ENCODE data around the gene CHKA.
"Not testable (repeated sequence)": the region's sequence is repeated elsewhere in the genome, so short reads cannot be mapped to it uniquely, and the experiment has no call there.

The CHKA gene

GRCh38 chr11:68115285-68115684, 5.9 kb downstream of the CHKA start:
- DNase-seq: no peak

- no peak for DNase-seq
Observed at GRCh38 chr11:68113986-68114385, 7.2 kb downstream of the CHKA start.

DNA sequence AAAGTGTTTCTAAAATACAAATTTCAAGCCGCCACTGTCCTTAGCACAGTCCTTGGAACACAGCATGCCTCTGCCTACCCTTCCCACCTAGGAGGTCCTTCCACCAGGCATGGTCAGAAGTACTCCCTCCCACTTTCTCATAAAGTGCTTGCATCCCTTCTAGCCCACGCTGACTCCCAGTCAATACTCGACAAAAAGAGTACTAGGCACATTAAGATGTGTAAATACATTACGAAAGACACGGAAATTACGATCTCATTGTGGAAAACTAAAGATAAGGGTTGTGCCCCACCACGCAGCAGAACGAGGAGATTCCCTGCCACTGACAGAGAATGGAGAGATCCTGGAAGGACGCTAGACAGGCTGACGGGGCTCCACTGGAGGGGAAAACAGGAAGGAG, 13.5 kb downstream of the CHKA start:
- no peak for DNase-seq

DNA sequence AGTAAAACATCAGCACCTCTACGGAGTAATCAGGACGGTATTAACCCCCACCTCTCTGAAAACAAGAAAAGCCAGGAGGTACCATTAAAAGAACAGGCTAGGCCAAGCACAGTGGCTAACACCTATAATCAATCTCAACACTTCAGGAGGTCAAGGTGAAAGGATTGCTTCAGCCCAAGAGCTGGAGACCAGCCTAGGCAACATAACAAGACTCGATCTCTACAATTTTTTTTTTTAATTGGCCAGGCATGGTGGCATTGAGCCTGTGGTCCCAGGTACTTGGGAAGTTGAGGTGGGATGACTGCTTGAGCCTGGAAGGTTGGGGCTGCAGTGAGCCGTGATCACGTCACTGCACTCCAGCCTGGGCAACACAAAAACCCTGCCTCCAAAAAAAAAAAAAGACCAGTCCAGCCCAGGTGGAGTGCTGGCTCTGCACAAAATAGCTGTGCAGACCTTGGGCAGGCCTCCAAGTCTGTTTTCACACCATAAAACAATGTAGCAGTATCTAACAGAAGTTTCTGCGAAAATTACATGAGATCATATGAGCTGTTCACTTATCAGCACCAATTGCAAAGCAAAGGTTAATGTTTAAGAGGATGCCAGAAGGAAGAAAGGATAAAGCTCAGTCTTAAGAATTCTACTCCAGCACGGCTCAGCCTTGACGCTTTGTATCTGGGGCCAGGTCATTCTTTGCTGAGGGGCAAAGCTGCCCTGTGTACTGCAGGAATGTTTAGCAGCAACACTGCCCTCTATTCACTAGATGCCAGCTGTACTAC, 14.8 kb downstream of the CHKA start:
- DNase-seq: peak in 1 of 14 donors; percentile 42

- no peak for DNase-seq
Observed at GRCh38 chr11:68099474-68100405, 21.4 kb downstream of the CHKA start.

GRCh38 chr11:68099057-68099456, 22.1 kb downstream of the CHKA start:
- DNase-seq: no peak

DNA sequence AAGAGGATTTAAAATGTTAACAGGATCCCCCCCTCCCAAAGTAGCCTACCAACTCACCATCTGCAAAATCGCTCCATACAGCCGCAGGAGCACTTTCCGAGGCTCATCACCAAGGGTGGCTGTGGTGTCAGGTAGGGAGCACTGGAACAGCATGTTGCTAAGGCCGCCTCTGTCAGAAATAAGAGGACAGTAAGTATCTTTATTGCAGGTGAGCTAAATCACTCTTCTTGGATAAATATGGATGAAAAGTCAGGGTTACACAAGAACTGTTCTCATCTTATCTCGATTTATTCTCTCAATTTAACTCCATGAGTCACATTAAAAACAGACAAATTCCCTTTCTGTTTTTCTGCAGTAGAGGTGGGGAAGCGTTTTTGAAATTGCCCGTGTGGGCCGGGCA, 24.2 kb downstream of the CHKA start:
- DNase-seq: no peak

DNA sequence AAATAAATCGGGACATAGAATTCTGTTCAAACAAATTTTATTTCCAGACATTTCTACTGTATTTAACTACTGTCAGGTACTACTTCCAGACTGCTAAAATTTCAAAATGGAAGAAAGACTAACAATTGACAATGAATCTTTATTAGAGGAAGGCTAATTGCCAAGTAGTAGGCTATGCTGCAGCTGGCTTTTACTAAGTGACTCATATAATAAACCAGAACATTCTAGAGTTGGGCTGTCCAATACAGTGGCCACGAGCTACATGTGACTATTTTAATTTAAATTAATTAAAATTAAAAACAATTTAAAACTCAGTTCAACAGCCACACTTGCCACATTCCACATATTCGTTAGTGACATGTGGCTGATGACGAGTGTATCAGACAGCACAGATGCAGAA, 27.6 kb downstream of the CHKA start:
- no peak for DNase-seq

GRCh38 chr11:68092946-68093345, 28.2 kb downstream of the CHKA start:
- not testable (repeated sequence) for DNase-seq

DNA sequence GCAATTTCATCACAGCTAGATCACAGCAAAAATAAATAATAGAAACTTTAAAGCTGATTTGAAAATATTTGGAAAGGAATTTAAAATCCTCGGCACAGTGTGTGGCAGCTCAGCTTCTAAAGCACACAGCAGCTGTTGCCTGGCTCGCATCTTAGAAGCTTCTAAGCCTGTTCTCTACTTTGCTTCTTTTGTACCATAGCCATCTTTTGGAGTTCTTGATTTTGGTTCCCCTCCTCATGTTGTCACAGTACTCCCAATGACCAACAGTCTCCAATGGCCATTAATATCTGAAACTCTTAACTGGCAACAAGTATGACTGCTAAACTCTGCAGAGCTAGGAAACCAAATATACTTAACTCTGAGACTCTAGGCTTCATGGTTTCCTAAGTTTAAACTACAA, 28.8 kb downstream of the CHKA start:
- DNase-seq: no peak

DNA sequence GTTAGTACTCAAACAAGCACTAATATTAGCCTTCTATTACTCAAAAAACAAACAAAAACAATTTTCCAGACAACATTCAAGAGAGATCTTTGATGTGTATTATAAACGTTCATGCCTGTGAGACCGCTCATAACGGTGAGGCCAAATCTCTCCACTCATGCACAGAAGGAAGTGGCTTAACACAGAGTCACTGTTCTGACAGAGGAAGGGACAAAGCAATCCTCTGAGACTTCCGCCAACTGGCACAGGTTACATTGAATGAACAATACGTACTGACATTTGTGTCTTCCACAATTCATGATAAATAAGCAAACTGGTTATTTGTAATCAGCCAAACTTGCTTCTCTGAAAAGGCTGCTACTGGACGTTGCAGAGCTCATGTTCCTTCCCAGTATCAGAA, 30.5 kb downstream of the CHKA start:
- DNase-seq: peak in 10 of 14 donors; percentile 4 to 69 (median 36)

DNA sequence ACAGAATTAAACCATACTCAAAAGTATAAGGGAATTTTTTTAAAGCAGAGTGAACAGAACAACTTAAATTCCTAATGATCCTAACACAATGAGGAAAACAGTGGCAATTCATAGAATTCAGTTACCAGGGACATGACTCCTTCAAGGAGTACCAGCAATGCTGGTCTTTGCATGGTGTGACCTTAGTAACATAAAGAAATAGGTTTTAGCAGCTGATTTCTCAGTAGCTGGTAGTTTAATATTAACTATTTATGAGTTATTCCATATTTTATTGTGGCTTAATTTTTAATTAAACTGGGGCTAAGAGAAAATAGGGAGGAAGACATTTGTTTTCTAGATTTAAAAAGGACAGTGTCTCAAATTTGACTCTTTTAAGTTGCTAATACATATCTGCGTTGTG, 30.9 kb downstream of the CHKA start:
- DNase-seq: no peak

DNA sequence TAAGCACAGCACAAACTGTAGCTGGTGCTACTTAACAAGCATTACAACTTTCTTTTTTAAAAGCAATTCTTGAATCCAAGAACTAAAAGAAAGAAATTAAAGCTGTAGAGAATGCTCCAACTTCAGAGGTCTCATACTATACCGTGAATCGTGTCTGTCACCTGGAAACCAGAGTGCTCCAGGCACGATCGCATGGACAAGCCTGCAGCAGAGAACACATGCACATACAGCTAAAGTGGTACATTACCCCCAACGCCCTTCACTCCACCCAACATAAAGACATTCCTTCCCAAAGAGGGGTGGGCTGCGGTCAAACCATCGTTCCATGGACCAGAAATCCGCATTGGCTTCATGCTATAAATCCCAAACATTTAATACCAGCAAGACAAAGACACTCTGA, 31.5 kb downstream of the CHKA start:
- DNase-seq: no peak

- DNase-seq: no peak
Observed at GRCh38 chr11:68083517-68083916, 37.7 kb downstream of the CHKA start.

- no peak for DNase-seq
Observed at GRCh38 chr11:68082481-68082880, 38.7 kb downstream of the CHKA start.

- DNase-seq: no peak
Observed at GRCh38 chr11:68081691-68082090, 39.5 kb downstream of the CHKA start.

DNA sequence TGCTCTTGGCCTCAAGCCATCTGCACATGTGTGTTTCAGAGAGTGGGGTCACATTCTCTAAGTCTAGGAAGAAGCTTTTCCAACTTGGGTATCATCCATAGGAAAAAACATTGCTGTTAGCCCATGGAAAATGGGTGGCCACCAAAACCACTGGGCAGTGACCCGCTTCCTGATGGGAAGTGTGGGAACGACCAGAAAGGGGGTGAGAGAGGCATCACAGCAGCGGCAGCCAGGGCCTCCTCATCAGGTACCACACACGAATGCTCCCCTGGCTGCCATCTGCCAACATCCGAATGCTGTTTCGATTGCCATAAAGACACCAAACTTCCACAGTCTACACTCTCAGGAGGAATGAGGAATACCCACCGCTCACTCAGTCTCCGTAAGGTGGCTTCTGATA, 40.3 kb downstream of the CHKA start:
- no peak for DNase-seq

DNA sequence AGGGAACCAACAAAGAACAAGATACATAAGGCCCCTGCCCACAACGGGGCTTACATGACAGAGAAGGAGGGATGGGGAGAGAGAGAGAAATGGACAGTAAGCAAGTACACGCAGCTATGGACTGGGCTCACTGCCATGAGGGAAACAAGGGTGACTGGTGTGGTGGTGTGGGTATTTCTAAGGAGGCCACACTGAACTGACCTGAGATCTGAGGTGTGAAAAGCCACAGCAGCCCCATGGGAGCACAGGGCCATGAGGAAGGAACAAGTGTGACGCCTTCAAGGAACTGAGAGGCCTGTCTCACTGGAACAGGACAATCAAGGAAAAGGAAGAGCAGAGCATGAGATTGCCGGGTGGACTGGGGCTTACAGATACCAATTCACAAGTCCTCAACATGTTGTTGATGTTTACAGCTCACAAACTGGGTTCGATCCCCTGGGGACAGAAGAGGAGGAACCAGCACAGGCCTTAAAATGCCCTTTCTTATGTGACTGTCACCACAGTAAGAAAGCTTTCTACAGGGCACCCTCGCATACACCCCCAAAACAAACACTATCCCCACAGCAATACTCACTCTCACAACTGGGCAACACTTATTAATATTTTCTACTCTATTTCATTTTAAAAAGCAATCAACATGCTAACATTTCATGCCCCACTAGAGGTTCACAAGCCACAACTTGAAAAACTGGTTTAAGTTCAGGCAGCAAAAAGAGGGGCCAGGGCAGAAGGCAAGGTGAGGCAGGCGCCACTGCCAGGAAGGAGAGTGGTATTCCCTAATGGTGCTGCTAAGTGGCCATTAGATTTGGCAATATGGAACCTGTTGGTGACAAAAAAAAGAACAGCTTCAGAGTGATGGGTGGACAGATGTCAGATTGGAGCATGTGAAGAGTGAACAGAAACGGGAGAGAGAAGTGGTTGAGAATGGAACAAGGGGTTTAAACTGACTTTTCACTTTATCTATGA, 43.3 kb downstream of the CHKA start:
- DNase-seq: no peak

- no peak for DNase-seq
Observed at GRCh38 chr11:68076371-68077042, 44.7 kb downstream of the CHKA start.

DNA sequence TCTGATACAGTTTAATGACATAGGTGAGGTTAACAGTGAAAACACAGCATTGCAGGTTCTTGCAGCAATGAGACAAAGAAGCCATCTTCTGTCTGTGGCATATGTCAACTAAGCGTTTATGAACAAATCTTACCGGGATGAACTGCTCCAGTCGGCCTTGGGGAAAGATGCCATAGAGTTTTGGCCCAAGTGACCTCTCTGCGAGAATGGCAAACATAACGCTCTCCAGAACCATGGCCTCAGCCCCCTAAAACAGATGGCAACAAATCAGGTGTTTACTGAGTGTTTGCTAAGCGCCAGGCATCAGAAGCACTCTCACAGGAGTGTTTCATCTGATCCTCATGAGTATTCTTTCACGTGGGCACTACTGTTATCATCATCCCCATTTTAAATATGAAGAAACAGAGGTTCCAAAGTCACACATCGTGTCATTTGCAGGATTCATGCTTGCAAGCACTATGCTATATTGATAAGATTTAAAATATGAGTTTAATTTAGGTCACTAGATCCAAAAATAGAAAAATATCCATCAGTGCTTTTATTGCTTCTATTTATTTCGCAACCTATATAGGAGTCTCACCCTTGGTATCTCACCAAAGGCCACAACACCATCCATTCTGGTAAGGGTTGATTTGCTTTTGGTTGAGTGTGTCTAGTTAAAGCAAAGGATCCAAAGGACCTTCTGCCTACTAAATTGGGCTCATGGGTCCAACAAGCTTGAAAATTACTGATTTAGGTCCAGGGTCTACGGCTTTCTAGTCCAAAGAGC, 46.4 kb downstream of the CHKA start:
- no peak for DNase-seq

Data from C1 segment of cervical spinal cord (tissue), 14 donors.